22Rv1 (cell line): ENCODE measurements around the gene GABRB1.

Experiments
- ZFX ChIP-seq: fragments of 450-650 bp; IDR thresholded peaks from 2 replicates; pipeline ENCODE4 v1.6.1; 2017; ENCODE audit warnings: antibody characterized with exemption, borderline replicate concordance
- TF ChIP-seq, protein P1 (sequence below): fragments of 450-650 bp; IDR thresholded peaks from 2 replicates; pipeline ENCODE4 v1.5.1; 2017; ENCODE audit warnings: mild to moderate bottlenecking

DNA sequence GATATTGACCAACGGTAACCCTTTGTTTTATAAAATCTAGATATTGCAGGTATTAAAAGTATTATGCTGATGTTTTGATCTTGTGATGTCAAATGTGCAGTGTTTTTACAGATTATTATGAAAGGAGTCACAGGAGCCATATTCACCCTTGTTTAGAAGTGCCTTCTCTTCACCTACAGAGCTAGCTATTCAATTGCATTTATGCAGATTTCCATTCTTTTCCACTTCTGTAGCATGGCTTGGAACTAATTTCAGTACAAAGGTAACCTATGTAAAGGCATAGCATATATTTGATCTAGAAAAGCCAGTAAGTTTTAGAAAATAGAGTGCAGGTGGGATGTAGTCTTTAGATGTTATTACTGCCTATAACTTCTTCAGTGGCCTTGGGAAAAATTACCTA, 176.2 kb downstream of the GABRB1 start:
- TF ChIP-seq, protein P1, sequence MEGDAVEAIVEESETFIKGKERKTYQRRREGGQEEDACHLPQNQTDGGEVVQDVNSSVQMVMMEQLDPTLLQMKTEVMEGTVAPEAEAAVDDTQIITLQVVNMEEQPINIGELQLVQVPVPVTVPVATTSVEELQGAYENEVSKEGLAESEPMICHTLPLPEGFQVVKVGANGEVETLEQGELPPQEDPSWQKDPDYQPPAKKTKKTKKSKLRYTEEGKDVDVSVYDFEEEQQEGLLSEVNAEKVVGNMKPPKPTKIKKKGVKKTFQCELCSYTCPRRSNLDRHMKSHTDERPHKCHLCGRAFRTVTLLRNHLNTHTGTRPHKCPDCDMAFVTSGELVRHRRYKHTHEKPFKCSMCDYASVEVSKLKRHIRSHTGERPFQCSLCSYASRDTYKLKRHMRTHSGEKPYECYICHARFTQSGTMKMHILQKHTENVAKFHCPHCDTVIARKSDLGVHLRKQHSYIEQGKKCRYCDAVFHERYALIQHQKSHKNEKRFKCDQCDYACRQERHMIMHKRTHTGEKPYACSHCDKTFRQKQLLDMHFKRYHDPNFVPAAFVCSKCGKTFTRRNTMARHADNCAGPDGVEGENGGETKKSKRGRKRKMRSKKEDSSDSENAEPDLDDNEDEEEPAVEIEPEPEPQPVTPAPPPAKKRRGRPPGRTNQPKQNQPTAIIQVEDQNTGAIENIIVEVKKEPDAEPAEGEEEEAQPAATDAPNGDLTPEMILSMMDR: no peak
- no peak for TF ChIP-seq ZFX
